ENCODE measurements around the gene SKAP1. TPM values are rescaled to one million over a fixed set of nuclear protein-coding genes. Genes with fewer than 3 reads are reported as not detected.
A peak's percentile ranks its signal among the peaks of the same experiment; 100 is the strongest.

The SKAP1 gene
- total and polyA plus RNA-seq, 11 donors = 0.25 to 5.3 (median 0.38) TPM; not detected in 6

- ATAC-seq (no peak), DNase-seq (no peak)
- Histone ChIP-seq H3K4me3 (no peak overlapping the region), H3K4me1 (peaks cover 0 to 24% (median 0%) of the 10 kb centered on the region in 12 donors), H3K27me3 (peaks cover 0 to 26% (median 5%) of the 10 kb centered on the region in 9 donors), H3K36me3 (no peaks in the 10 kb centered on the region), H3K9me3 (no peaks in the 10 kb centered on the region), H3K27ac (no peak overlapping the region)
- TF ChIP-seq CTCF (IDR thresholded peaks at IDR 0.05) = no peak
- TF ChIP-seq POLR2A (IDR thresholded peaks at IDR 0.05) = no peak
- WGBS, 4 donors = 84 to 91% (median 90%) methylated on average over 2 of the region's 2 CpGs
- intact Hi-C loops (cut with DNase I) = no loop called here
Observed at GRCh38 chr17:48296453-48296852, 133.6 kb downstream of the SKAP1 start.

GRCh38 chr17:48295362-48296288 is 134.4 kb downstream of the SKAP1 start:
- WGBS, 4 donors = 58 to 61% (median 60%) methylated on average over 7 of the region's 7 CpGs
- H3K27me3 ChIP-seq = peaks cover 0 to 33% (median 9%) of the 10 kb centered on the region in 9 donors
- intact Hi-C loops (cut with DNase I) = no loop called here
- peak overlapping the region in 2 of 12 donors; percentile 20 for H3K4me3 ChIP-seq
- H3K9me3 ChIP-seq = no peaks in the 10 kb centered on the region
- no peak for TF ChIP-seq POLR2A (IDR thresholded peaks at IDR 0.05)
- TF ChIP-seq CTCF (IDR thresholded peaks at IDR 0.05) = no peak
- H3K27ac ChIP-seq = peak overlapping the region in 1 of 12 donors; percentile 58
- peaks cover 0 to 24% (median 0%) of the 10 kb centered on the region in 12 donors for H3K4me1 ChIP-seq
- DNase-seq = no peak
- no peaks in the 10 kb centered on the region for H3K36me3 ChIP-seq
- ATAC-seq = no peak

- intact Hi-C loops (cut with DNase I) = no loop called here
- no peak for ATAC-seq
- DNase-seq = no peak
- Histone ChIP-seq H3K9me3 (no peaks in the 10 kb centered on the region), H3K27ac (peak overlapping the region in 1 of 12 donors; percentile 58), H3K36me3 (no peaks in the 10 kb centered on the region), H3K4me1 (peaks cover 0 to 24% (median 0%) of the 10 kb centered on the region in 12 donors), H3K4me3 (peak overlapping the region in 2 of 12 donors; percentile 20), H3K27me3 (peaks cover 0 to 38% (median 11%) of the 10 kb centered on the region in 9 donors)
- 21 to 41% (median 33%) methylated on average over 3 of the region's 3 CpGs for WGBS, 4 donors
- TF ChIP-seq POLR2A (IDR thresholded peaks at IDR 0.05) = no peak
- TF ChIP-seq CTCF (IDR thresholded peaks at IDR 0.05) = no peak
Observed at GRCh38 chr17:48294806-48295361, 135.1 kb downstream of the SKAP1 start.

Measured in heart left ventricle (tissue), 16 donors.